ENCODE data around the gene CDKAL1.

The CDKAL1 gene

GRCh38 chr6:20789162-20789561 is 254.9 kb downstream of the CDKAL1 start:
- no peak for DNase-seq (ENCODE audit: low read depth in 1 of 2, low spot score in 1 of 2)

- DNase-seq (ENCODE audit: low read depth in 1 of 2, low spot score in 1 of 2) = no peak
Observed at GRCh38 chr6:20790032-20790791, 256.0 kb downstream of the CDKAL1 start.

GRCh38 chr6:20791074-20791473 is 256.8 kb downstream of the CDKAL1 start:
- DNase-seq (ENCODE audit: low read depth in 1 of 2, low spot score in 1 of 2) = no peak

GRCh38 chr6:20791944-20792343 is 257.7 kb downstream of the CDKAL1 start:
- DNase-seq (ENCODE audit: low read depth in 1 of 2, low spot score in 1 of 2) = no peak

- DNase-seq (ENCODE audit: low read depth in 1 of 2, low spot score in 1 of 2) = no peak
Observed at GRCh38 chr6:20793174-20793573, 258.9 kb downstream of the CDKAL1 start.

GRCh38 chr6:20797597-20797996 is 263.3 kb downstream of the CDKAL1 start:
- DNase-seq (ENCODE audit: low read depth in 1 of 2, low spot score in 1 of 2) = no peak

- DNase-seq (ENCODE audit: low read depth in 1 of 2, low spot score in 1 of 2) = no peak
Observed at GRCh38 chr6:20800229-20800628, 266.0 kb downstream of the CDKAL1 start.

GRCh38 chr6:20800653-20801052 is 266.4 kb downstream of the CDKAL1 start:
- no peak for DNase-seq (ENCODE audit: low read depth in 1 of 2, low spot score in 1 of 2)

- no peak for DNase-seq (ENCODE audit: low read depth in 1 of 2, low spot score in 1 of 2)
Observed at GRCh38 chr6:20801595-20801994, 267.3 kb downstream of the CDKAL1 start.

- no peak for DNase-seq (ENCODE audit: low read depth in 1 of 2, low spot score in 1 of 2)
Observed at GRCh38 chr6:20802596-20802995, 268.3 kb downstream of the CDKAL1 start.

- no peak for DNase-seq (ENCODE audit: low read depth in 1 of 2, low spot score in 1 of 2)
Observed at GRCh38 chr6:20805021-20805420, 270.8 kb downstream of the CDKAL1 start.

- no peak for DNase-seq (ENCODE audit: low read depth in 1 of 2, low spot score in 1 of 2)
Observed at GRCh38 chr6:20806669-20807068, 272.4 kb downstream of the CDKAL1 start.

- DNase-seq (ENCODE audit: low read depth in 1 of 2, low spot score in 1 of 2) = no peak
Observed at GRCh38 chr6:20808439-20808838, 274.2 kb downstream of the CDKAL1 start.

- no peak for DNase-seq (ENCODE audit: low read depth in 1 of 2, low spot score in 1 of 2)
Observed at GRCh38 chr6:20808924-20809323, 274.7 kb downstream of the CDKAL1 start.

GRCh38 chr6:20810727-20811108 is 276.5 kb downstream of the CDKAL1 start:
- no peak for DNase-seq (ENCODE audit: low read depth in 1 of 2, low spot score in 1 of 2)

- DNase-seq (ENCODE audit: low read depth in 1 of 2, low spot score in 1 of 2) = no peak
Observed at GRCh38 chr6:20811109-20811761, 277.0 kb downstream of the CDKAL1 start.

GRCh38 chr6:20812776-20813175 is 278.5 kb downstream of the CDKAL1 start:
- no peak for DNase-seq (ENCODE audit: low read depth in 1 of 2, low spot score in 1 of 2)

GRCh38 chr6:20814494-20814893 is 280.2 kb downstream of the CDKAL1 start:
- DNase-seq (ENCODE audit: low read depth in 1 of 2, low spot score in 1 of 2) = no peak

GRCh38 chr6:20816126-20816525 is 281.9 kb downstream of the CDKAL1 start:
- no peak for DNase-seq (ENCODE audit: low read depth in 1 of 2, low spot score in 1 of 2)

- DNase-seq (ENCODE audit: low read depth in 1 of 2, low spot score in 1 of 2) = no peak
Observed at GRCh38 chr6:20817806-20818320, 283.6 kb downstream of the CDKAL1 start.

GRCh38 chr6:20819774-20820400 is 285.6 kb downstream of the CDKAL1 start:
- DNase-seq (ENCODE audit: low read depth in 1 of 2, low spot score in 1 of 2) = no peak

- DNase-seq (ENCODE audit: low read depth in 1 of 2, low spot score in 1 of 2) = no peak
Observed at GRCh38 chr6:20826378-20826777, 292.1 kb downstream of the CDKAL1 start.

All from activated T-helper 1 cell treated with anti-CD3 and anti-CD28 coated beads, Interleukin-2, amount 50 U/mL, for 16 hours (primary cell).